Kidney (tissue), 14 donors: ENCODE data around the gene DUSP8. TPM values are rescaled to one million over a fixed set of nuclear protein-coding genes. Genes with fewer than 3 reads are reported as not detected.

Experiments
- DNase-seq, 5 donors: peaks; one replicate each; pipeline ENCODE4 v3.0.0-alpha.2; 2013 to 2020
- FAIRE-seq: peaks from 2 replicates; lab custom pipeline; 2012; peaks lifted over from hg19 to GRCh38; lab: Jason Lieb, UNC
- H3K27ac ChIP-seq, 2 donors: one replicate each; pipeline ENCODE4 v1.7.0; 2013; ENCODE audit warnings: low read depth in 2 of 2, low read length in 2 of 2, inconsistent platforms in 1 of 2
- H3K27me3 ChIP-seq: one replicate; pipeline ENCODE4 v1.7.1; 2013; ENCODE audit warnings: low read length, inconsistent platforms; ENCODE audit not compliant: control insufficient read depth, insufficient read depth
- H3K36me3 ChIP-seq, 3 donors: one replicate each; pipeline versions ENCODE4 v1.7.0 to v1.7.1; 2013; ENCODE audit warnings: low read length in 3 of 3, control low read depth in 1 of 3, inconsistent platforms in 1 of 3; ENCODE audit not compliant: insufficient read depth in 3 of 3, control insufficient read depth in 2 of 3
- H3K4me1 ChIP-seq, 3 donors: one replicate each; pipeline versions ENCODE4 v1.7.0 to v1.7.1; 2013; ENCODE audit warnings: low read length in 3 of 3, inconsistent platforms in 1 of 3, low read depth in 1 of 3; ENCODE audit not compliant: control insufficient read depth in 2 of 3, insufficient read depth in 2 of 3
- H3K4me3 ChIP-seq, 3 donors: one replicate each; pipeline versions ENCODE4 v1.7.0 to v1.8.1; 2013; ENCODE audit warnings: low read length in 3 of 3, control low read depth in 1 of 3, inconsistent platforms in 1 of 3
- H3K9ac ChIP-seq, 3 donors: one replicate each; pipeline versions ENCODE4 v1.7.0 to v1.7.1; 2013; ENCODE audit warnings: low read length in 3 of 3, control low read depth in 1 of 3, inconsistent platforms in 1 of 3
- H3K9me3 ChIP-seq, 3 donors: one replicate each; pipeline versions ENCODE4 v1.7.0 to v1.7.1; 2013; ENCODE audit warnings: low read length in 3 of 3, control low read depth in 1 of 3, inconsistent platforms in 1 of 3; ENCODE audit not compliant: control insufficient read depth in 2 of 3, insufficient read depth in 1 of 3
- intact Hi-C: fragments of 100-400 bp; cut with DNase I; formaldehyde crosslinking; loops from one replicate; pipeline ENCODE4 v1.11.1; 2022
- polyA plus RNA-seq: library from polyadenylated mRNA; stranded (reverse); fragments of 350-450 nt; fragmentation: Illumina TruSeq; extraction: RNeasy Lipid Tissue Mini Kit (QIAGEN cat#74804); gene quantifications from one replicate; pipeline ENCODE4 v1.2.3, GENCODE V29; 2014; ENCODE audit warnings: low read depth, low replicate concordance; ENCODE audit not compliant: insufficient read depth
- total RNA-seq: library from RNA; stranded (reverse); fragmentation: NEBNext Ultra II Directional; extraction: Animal tissue kit (Norgen Biotek cat#: 25700); gene quantifications from one replicate; pipeline ENCODE4 v1.2.1, GENCODE V29; 2021
- TF ChIP-seq, protein P1 (sequence below): IDR thresholded peaks from 3 replicates; pipeline ENCODE4 v1.5.1; 2012; ENCODE audit warnings: mild to moderate bottlenecking, moderate library complexity, borderline replicate concordance; ENCODE audit not compliant: insufficient read depth; ENCODE audit errors: extremely low read depth
- donor health status: control.
- donor health status: control.
- donor health status: control.
- donor health status: control.
- donor health status: control.
- donor health status: DM: yes; HTN: yes; CAD: no.
- donor health status: Normal renal cell carcinoma (clear cell type).

DUSP8 gene
- total and polyA plus RNA-seq, 2 donors from 2014 or later, result 1.9 to 9.1 TPM

DNA sequence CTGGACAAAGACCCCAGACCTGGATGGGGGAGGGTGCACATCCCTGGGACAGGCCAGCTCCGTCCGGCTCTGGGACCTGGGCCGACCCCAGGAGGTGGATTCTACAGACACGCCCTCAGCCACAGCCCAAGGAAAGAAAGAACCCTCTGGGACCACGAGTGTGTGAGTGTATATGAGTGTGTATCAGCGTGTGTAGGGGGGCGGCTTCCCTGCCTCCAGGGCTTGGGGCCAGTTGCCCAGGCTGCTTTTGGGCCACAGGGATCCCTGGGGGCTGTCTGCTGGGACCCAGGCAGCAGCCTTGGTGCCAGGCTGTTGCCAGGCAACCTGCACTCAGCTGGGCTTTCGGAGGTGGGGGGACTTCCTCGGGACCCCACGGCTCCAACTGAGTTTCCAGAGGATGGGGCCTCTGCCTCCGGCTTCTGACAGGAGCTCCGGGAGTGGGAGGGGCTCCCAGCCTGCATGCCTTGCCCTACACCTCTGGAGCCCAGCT lies 8.9 kb downstream of the DUSP8 start:
- Histone ChIP-seq H3K27ac (no peak overlapping the region), H3K27me3 (no peaks in the 10 kb centered on the region), H3K9me3 (no peaks in the 10 kb centered on the region), H3K36me3 (no peaks in the 10 kb centered on the region), H3K4me3 (no peak overlapping the region), H3K9ac (no peak overlapping the region), H3K4me1 (peaks cover 0 to 21% (median 3%) of the 10 kb centered on the region in 3 donors)
- intact Hi-C loops, result no loop called here
- TF ChIP-seq, protein P1, sequence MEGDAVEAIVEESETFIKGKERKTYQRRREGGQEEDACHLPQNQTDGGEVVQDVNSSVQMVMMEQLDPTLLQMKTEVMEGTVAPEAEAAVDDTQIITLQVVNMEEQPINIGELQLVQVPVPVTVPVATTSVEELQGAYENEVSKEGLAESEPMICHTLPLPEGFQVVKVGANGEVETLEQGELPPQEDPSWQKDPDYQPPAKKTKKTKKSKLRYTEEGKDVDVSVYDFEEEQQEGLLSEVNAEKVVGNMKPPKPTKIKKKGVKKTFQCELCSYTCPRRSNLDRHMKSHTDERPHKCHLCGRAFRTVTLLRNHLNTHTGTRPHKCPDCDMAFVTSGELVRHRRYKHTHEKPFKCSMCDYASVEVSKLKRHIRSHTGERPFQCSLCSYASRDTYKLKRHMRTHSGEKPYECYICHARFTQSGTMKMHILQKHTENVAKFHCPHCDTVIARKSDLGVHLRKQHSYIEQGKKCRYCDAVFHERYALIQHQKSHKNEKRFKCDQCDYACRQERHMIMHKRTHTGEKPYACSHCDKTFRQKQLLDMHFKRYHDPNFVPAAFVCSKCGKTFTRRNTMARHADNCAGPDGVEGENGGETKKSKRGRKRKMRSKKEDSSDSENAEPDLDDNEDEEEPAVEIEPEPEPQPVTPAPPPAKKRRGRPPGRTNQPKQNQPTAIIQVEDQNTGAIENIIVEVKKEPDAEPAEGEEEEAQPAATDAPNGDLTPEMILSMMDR, result no peak
- DNase-seq (peak in 1 of 5 donors; percentile 40), FAIRE-seq (no peak)

DNA sequence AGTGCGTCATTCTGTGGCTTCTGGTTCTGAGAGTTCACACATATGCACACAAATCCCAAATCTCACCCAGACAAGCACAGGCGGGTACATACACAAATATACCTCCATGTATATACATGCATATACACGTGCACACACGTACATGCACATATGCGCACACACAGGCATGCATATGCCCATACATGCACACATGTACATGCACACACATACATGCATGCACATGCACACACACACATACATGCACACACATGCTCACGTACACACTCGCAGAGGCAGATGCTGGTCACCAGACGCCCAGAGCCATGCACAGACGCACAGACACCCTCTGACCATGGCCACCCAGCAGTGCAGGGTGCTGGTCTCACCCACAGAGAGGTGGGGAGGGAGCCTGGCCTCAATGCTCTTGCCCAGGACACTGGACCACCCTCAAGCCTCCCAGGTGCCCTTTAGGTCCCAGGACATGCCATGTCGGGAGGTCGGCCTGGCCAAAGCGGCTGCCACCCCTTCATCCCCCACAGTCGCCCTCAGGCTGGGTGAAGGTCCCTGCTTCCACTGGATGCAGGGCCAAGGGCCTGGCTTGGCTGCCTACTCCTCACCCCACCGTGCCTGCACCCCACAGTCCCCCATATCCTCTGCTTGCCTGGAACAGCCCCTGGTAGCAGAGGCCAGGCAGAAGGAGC lies 9.5 kb downstream of the DUSP8 start:
- peak in 1 of 5 donors; percentile 48 for DNase-seq
- intact Hi-C loops, result no loop called here
- no peak overlapping the region for H3K9ac ChIP-seq
- H3K9me3 ChIP-seq, result no peaks in the 10 kb centered on the region
- H3K36me3 ChIP-seq, result no peaks in the 10 kb centered on the region
- peaks cover 0 to 19% (median 3%) of the 10 kb centered on the region in 3 donors for H3K4me1 ChIP-seq
- H3K4me3 ChIP-seq, result no peak overlapping the region
- TF ChIP-seq, protein P1, result no peak
- no peaks in the 10 kb centered on the region for H3K27me3 ChIP-seq
- FAIRE-seq, result no peak
- H3K27ac ChIP-seq, result no peak overlapping the region

DNA sequence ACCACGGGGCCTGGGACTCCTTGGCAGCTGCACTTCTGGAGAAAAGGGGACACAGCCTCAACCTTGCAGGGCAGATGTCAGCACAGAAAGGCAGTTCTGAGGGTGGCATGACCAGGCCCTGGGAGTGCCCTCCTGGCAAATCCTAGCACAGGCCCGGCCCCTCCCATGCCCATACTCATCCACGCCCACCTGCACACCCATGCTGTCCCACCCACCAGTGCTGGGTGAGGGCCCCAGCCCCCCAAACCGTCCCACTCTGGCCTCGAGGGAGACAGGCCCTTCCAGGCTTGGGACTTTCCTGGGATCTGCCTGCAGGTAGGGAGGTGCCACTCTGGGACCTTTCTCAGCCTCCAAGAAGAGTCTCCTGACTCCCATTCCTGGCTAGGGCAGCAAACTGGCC lies 10.1 kb downstream of the DUSP8 start:
- Histone ChIP-seq H3K27ac (no peak overlapping the region), H3K4me3 (no peak overlapping the region), H3K36me3 (no peaks in the 10 kb centered on the region), H3K4me1 (peaks cover 0 to 21% (median 3%) of the 10 kb centered on the region in 3 donors), H3K27me3 (no peaks in the 10 kb centered on the region), H3K9me3 (no peaks in the 10 kb centered on the region), H3K9ac (no peak overlapping the region)
- DNase-seq (no peak), FAIRE-seq (no peak)
- intact Hi-C loops, result no loop called here
- TF ChIP-seq, protein P1, result no peak
